Tibial nerve (tissue), 4 donors: Measurements from ENCODE around the gene CLDN1. TPM values are rescaled to one million over a fixed set of nuclear protein-coding genes. Genes with fewer than 3 reads are reported as not detected.

Experiments used
- DNase-seq, 2 donors: peaks; one replicate each; pipeline ENCODE4 v3.0.0-alpha.2; 2019; ENCODE audit warnings: low spot score in 2 of 2
- H3K27ac ChIP-seq, 4 donors: fragments of 200-600 bp; sonication (generic) in 3 of 4; one replicate each; pipeline ENCODE4 v1.5.1; 2017 to 2019; ENCODE audit warnings: mild to moderate bottlenecking in 1 of 4
- H3K27me3 ChIP-seq, 2 donors: fragments of 200-600 bp; sonication (generic) in 1 of 2; one replicate each; pipeline versions ENCODE4 v1.5.1 to v1.6.0; 2017 to 2019
- H3K36me3 ChIP-seq, 3 donors: fragments of 200-600 bp; sonication (generic); one replicate each; pipeline ENCODE4 v1.5.1; 2018 to 2019
- H3K4me1 ChIP-seq, 4 donors: fragments of 200-600 bp; sonication (generic) in 3 of 4; one replicate each; pipeline ENCODE4 v1.5.1; 2017 to 2019
- H3K4me3 ChIP-seq, 4 donors: fragments of 200-600 bp; sonication (generic) in 3 of 4; one replicate each; pipeline ENCODE4 v1.5.1; 2017 to 2019; ENCODE audit warnings: mild to moderate bottlenecking in 1 of 4, moderate library complexity in 1 of 4
- H3K9me3 ChIP-seq, 4 donors: fragments of 200-600 bp; sonication (generic) in 3 of 4; one replicate each; pipeline ENCODE4 v1.5.1; 2017 to 2019
- CTCF ChIP-seq, 5 experiments: fragments of 200-600 bp in 3 of 5; fragments of 450-650 bp in 2 of 5; sonication (generic) in 3 of 5; IDR thresholded peaks; one replicate each; pipeline ENCODE4 v1.5.1; 2016 to 2019; ENCODE audit warnings: antibody characterized with exemption in 5 of 5, mild to moderate bottlenecking in 3 of 5, moderate library complexity in 2 of 5
- EP300 ChIP-seq, 2 donors: sonication (generic); formaldehyde crosslinking; IDR thresholded peaks; one replicate each; pipeline ENCODE4 v1.6.1; 2017; ENCODE audit warnings: antibody characterized with exemption in 2 of 2, mild to moderate bottlenecking in 1 of 2
- POLR2A ChIP-seq, 2 donors: fragments of 450-650 bp; IDR thresholded peaks; one replicate each; pipeline ENCODE4 v1.6.1; 2017; ENCODE audit warnings: antibody characterized with exemption in 2 of 2, mild to moderate bottlenecking in 2 of 2, moderate library complexity in 2 of 2
- WGBS, 2 donors: methylation state at CpG; one replicate each; pipeline ENCODE4 v1.1.5; 2018; 5-methylcytosine and 5-hydroxymethylcytosine counted together
- total RNA-seq, 4 donors: library from RNA; depleted of rRNA; stranded (reverse); fragments of >200 nt; gene quantifications; one replicate each; pipeline ENCODE4 v1.1.0, GENCODE V29; 2016

CLDN1 gene
- total RNA-seq, 4 donors from 2014 or later = 74.7 to 208 (median 133) TPM

GRCh38 chr3:190301591-190301990 is 20.7 kb downstream of the CLDN1 start:
- Histone ChIP-seq H3K27ac (no peak overlapping the region), H3K36me3 (no peaks in the 10 kb centered on the region), H3K4me1 (peaks cover 0 to 6% (median 0%) of the 10 kb centered on the region in 4 donors), H3K27me3 (no peaks in the 10 kb centered on the region), H3K9me3 (no peaks in the 10 kb centered on the region), H3K4me3 (no peak overlapping the region)
- no peak for DNase-seq
- 56 to 57% methylated on average over 3 of the region's 3 CpGs for WGBS, 2 donors
- TF ChIP-seq POLR2A (IDR thresholded peaks at IDR 0.05) (no peak), EP300 (IDR thresholded peaks at IDR 0.05) (no peak), CTCF (IDR thresholded peaks at IDR 0.05) (no peak)

DNA sequence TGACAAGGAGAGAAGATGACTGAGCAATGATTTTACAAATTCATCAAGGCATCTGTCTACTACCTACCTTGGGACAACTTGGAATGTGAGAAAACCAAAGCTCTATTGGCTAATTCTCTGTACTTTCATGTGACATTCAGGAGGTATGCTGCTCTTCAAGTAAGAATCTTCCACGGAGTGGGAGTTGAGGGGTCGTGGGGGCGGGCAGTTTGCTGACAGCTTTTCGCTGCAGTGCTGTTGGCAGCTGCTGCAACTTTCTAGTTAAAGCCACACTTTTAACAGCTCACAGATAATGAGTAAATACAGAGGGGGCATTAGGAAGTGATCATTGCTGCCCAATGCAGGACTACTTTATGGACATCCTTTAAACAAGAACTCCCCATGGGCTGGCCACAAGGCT is 22.3 kb downstream of the CLDN1 start:
- no peak for TF ChIP-seq POLR2A (IDR thresholded peaks at IDR 0.05)
- TF ChIP-seq EP300 (IDR thresholded peaks at IDR 0.05) = no peak
- no peak for TF ChIP-seq CTCF (IDR thresholded peaks at IDR 0.05)
- Histone ChIP-seq H3K27me3 (no peaks in the 10 kb centered on the region), H3K36me3 (no peaks in the 10 kb centered on the region), H3K4me3 (no peak overlapping the region), H3K9me3 (no peaks in the 10 kb centered on the region), H3K4me1 (no peaks in the 10 kb centered on the region), H3K27ac (no peak overlapping the region)
- 69 to 82% methylated on average over 4 of the region's 4 CpGs for WGBS, 2 donors
- DNase-seq = no peak

GRCh38 chr3:190294030-190294429 is 28.2 kb downstream of the CLDN1 start:
- H3K4me1 ChIP-seq = no peaks in the 10 kb centered on the region
- H3K4me3 ChIP-seq = no peak overlapping the region
- H3K27me3 ChIP-seq = no peaks in the 10 kb centered on the region
- peaks cover 0 to 9% (median 0%) of the 10 kb centered on the region in 4 donors for H3K9me3 ChIP-seq
- H3K36me3 ChIP-seq = no peaks in the 10 kb centered on the region
- H3K27ac ChIP-seq = no peak overlapping the region
- DNase-seq = no peak
- TF ChIP-seq CTCF (IDR thresholded peaks at IDR 0.05) (no peak), POLR2A (IDR thresholded peaks at IDR 0.05) (no peak), EP300 (IDR thresholded peaks at IDR 0.05) (no peak)

DNA sequence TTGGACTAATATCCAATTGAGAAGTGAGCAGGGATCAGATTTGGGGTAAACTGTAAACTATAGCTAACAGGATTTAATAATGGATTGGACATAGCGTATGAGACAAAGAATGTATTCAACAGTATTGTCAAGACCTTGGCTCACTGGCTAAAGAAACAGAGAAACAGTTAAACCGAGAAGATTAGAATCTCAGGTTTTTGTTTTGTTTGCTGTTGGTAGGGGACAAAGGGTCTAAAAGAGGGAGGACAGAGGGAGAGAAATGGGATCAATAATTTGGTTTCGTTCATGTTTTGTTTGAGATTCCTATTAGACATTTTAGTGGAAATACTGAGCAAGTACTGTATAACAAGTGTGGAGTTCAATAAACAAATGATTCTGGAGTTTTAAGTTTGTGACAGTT is 28.6 kb downstream of the CLDN1 start:
- 59 to 61% methylated on average over 3 of the region's 3 CpGs for WGBS, 2 donors

GRCh38 chr3:190291994-190292584 is 30.2 kb downstream of the CLDN1 start:
- 78 to 81% methylated on average over 3 of the region's 3 CpGs for WGBS, 2 donors
- H3K4me1 ChIP-seq = no peaks in the 10 kb centered on the region

More for the DNA sequence above, 28.6 kb downstream of the CLDN1 start:
- Histone ChIP-seq H3K36me3 (no peaks in the 10 kb centered on the region), H3K9me3 (peaks cover 0 to 9% (median 0%) of the 10 kb centered on the region in 4 donors), H3K27ac (no peak overlapping the region), H3K4me1 (no peaks in the 10 kb centered on the region), H3K4me3 (no peak overlapping the region), H3K27me3 (no peaks in the 10 kb centered on the region)
- no peak for TF ChIP-seq CTCF (IDR thresholded peaks at IDR 0.05)
- TF ChIP-seq POLR2A (IDR thresholded peaks at IDR 0.05) = no peak
- no peak for TF ChIP-seq EP300 (IDR thresholded peaks at IDR 0.05)
- DNase-seq = no peak

More at GRCh38 chr3:190291994-190292584, 30.2 kb downstream of the CLDN1 start:
- no peak for TF ChIP-seq CTCF (IDR thresholded peaks at IDR 0.05)
- no peak overlapping the region for H3K4me3 ChIP-seq
- no peaks in the 10 kb centered on the region for H3K36me3 ChIP-seq
- no peak for DNase-seq
- H3K9me3 ChIP-seq = peaks cover 0 to 11% (median 0%) of the 10 kb centered on the region in 4 donors
- no peak overlapping the region for H3K27ac ChIP-seq
- H3K27me3 ChIP-seq = no peaks in the 10 kb centered on the region
